Esophagus muscularis mucosa (tissue), 3 donors: ENCODE measurements around the gene VPS37C.

ENCODE experiments used
- POLR2A ChIP-seq: fragments of 450-650 bp; IDR thresholded peaks from one replicate; pipeline ENCODE4 v1.6.1; 2017; ENCODE audit warnings: antibody characterized with exemption, moderate library complexity, mild to moderate bottlenecking, low read depth
- TF ChIP-seq, protein P1 (sequence below), 3 experiments: fragments of 200-600 bp in 2 of 3; fragments of 450-650 bp in 1 of 3; sonication (generic) in 2 of 3; IDR thresholded peaks; one replicate each; pipeline ENCODE4 v1.5.1; 2017 to 2019; ENCODE audit warnings: antibody characterized with exemption in 3 of 3, mild to moderate bottlenecking in 2 of 3, moderate library complexity in 1 of 3

GRCh38 chr11:61108847-61109585 is 52.2 kb downstream of the VPS37C start:
- TF ChIP-seq POLR2A, result no peak
- TF ChIP-seq, protein P1, sequence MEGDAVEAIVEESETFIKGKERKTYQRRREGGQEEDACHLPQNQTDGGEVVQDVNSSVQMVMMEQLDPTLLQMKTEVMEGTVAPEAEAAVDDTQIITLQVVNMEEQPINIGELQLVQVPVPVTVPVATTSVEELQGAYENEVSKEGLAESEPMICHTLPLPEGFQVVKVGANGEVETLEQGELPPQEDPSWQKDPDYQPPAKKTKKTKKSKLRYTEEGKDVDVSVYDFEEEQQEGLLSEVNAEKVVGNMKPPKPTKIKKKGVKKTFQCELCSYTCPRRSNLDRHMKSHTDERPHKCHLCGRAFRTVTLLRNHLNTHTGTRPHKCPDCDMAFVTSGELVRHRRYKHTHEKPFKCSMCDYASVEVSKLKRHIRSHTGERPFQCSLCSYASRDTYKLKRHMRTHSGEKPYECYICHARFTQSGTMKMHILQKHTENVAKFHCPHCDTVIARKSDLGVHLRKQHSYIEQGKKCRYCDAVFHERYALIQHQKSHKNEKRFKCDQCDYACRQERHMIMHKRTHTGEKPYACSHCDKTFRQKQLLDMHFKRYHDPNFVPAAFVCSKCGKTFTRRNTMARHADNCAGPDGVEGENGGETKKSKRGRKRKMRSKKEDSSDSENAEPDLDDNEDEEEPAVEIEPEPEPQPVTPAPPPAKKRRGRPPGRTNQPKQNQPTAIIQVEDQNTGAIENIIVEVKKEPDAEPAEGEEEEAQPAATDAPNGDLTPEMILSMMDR (IDR thresholded peaks at IDR 0.05), result no peak
